Stimulated activated CD4-positive, alpha-beta T cell treated with anti-CD3 and anti-CD28 coated beads, Interleukin-1b, Interleukin-23, amount 100 ng/mL, for 48 hours (primary cell): ENCODE results near the gene ST7.

Source experiments
- DNase-seq: peaks from one replicate; pipeline ENCODE4 v3.0.0-alpha.2; 2020

ST7 gene

GRCh38 chr7:117134411-117134810 is 181.1 kb downstream of the ST7 start:
- DNase-seq: no peak

DNA sequence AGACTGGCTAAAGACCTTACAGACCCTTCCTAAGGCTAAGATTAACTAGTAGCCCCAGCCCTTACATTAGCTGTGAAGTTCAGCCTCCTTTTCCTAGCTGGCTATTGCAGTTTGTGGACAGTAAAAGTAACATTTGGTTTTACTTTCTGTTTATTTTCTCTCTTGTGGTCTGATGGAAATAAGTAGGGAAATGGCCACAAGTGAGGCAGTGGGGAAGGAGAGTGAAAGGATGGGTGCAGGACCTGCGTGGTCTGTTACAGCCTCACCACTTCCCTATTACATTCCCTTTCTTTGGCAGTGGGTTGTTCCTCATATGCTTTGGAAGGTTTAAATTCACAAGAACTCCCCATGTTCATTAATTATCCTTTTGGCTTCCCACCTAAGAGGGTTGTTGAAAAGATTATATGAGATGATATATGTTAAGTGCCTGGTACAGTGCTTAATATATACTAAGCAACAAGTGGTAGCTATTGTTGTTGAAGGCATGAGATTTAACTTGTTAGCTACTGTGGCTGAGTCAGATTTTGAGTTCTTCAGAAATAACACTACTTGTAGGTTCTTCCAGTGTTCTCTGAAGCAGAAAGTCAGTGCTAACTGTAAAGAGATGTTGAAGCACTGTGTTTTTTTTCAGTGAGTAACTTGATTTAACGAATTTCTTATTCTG is 181.7 kb downstream of the ST7 start:
- no peak for DNase-seq

GRCh38 chr7:117135553-117135891 is 182.2 kb downstream of the ST7 start:
- no peak for DNase-seq

DNA sequence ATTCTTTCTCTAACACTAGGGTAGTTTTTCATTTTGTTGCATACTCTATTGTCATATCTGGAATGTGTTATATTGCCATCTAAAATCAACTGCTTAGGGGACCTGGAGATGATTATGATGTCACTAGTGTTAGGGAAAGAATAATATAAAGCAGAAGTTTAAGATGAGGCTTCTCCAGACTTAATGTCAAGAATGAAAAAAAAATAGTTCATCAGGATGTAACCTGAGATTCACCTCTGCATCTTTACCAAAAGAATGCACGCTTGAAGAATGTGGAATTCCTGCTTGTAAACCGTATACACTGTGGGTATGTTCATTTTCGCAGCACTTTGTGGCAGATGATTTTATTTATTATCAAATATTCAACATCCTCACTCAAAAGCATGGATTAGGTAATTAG is 184.6 kb downstream of the ST7 start:
- DNase-seq: no peak

DNA sequence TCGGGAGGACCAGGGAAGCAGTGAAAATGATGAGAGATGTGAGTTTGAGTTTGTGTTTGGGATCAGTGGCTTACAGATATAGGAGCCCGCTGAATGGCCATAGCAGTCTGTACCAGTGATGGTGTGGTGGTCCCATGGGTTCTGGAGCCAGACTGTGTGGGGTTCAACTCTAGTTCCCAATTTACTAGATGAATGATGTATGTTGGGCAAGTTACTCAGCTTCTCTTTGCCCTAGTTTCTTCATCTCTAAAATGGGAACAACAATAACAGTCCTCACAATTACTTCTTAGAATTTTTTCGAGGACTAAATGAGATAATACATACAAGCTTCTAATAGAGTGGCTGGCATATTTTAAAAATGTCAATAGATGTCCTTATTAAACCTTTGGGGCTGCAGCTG is 185.2 kb downstream of the ST7 start:
- no peak for DNase-seq

GRCh38 chr7:117138981-117139380 is 185.7 kb downstream of the ST7 start:
- DNase-seq: no peak

- DNase-seq: no peak
Measured at GRCh38 chr7:117139397-117139984, 186.2 kb downstream of the ST7 start.

- no peak for DNase-seq
Measured at GRCh38 chr7:117140921-117141320, 187.6 kb downstream of the ST7 start.

DNA sequence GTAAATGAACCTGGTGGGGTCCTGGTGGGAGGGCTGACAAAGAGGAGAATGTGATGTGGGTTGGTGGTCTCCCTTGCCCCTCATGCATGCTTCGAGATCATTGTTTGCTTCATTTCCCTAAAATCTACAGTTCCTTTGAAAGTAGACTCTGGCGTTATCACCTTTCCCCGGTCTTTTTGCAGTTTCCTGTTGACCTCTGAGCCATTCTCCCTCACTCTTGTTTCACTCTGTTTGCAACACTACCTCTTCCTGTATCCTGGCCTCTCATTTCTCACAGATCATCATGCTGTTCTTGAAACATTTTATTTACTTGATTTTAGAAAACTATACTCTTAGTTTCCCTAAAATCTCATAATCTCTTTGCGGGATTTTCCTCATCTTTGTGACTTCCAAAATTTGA is 189.8 kb downstream of the ST7 start:
- DNase-seq: no peak

- DNase-seq: no peak
Measured at GRCh38 chr7:117143580-117143979, 190.3 kb downstream of the ST7 start.

GRCh38 chr7:117145333-117145732 is 192.0 kb downstream of the ST7 start:
- no peak for DNase-seq

DNA sequence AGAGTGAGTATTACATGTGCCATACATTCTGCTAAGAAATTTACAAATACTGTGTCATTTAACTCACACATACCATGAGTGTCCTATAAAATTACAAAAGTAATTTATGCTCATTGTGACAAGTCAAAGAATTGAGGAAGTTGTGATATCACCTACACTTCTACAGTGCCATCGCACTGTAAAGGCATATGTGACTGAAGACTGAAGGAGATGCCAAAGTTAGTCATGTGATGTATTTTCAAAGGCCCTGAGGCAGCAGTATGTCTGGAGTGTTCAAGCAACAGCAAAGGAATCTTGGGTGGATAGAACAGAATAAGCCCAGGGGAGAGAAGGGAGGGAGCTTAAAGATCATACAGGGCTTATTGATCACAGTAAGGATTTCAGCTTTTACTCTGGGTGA is 192.8 kb downstream of the ST7 start:
- no peak for DNase-seq

DNA sequence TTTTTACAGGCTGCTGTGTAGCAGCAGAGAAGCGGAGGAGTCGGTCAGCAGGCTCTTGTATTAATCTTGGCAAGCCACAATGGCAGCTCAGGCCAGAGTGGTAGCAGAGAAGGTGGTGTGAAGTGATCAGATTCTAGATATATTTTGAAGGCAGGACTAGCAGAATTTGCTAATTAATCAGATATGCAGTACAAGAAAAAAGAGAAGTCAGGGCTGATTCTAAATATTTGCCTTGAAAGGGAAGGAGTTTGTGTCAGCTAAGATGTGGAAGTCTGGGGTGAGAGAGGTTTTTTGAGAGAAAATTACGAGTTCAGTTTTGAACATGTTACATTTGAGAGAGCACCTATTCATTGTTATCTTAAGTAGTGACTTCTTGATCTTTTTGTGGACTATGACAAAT is 193.2 kb downstream of the ST7 start:
- DNase-seq: no peak

- DNase-seq: no peak
Measured at GRCh38 chr7:117148971-117149370, 195.7 kb downstream of the ST7 start.

GRCh38 chr7:117149692-117150091 is 196.4 kb downstream of the ST7 start:
- no peak for DNase-seq

GRCh38 chr7:117152213-117153007 is 199.1 kb downstream of the ST7 start:
- DNase-seq: no peak

DNA sequence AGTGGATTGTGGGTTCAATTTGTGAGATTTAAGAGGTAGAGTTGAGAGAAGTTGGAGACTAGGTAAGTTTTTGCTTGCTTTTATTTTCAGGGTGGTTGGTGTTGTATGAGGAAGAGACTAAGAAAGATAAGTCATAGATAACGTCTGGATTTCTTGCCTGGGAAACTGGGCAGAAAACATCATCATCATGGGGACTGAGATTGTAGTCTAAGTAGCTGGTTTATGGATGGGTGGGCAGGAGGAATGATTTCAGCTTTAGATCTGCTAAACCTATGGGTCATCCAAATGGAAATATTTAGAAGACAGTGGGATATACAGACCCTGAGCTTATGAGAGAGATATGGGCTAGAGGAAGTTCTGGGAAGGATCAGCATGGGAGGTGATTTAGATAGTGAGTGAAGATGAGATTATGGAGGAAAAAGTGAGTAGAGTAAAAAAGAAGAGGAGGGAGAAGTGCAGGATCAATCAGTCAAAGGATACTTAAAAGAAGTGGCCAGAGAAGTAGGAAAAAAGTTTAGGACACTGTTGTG is 199.8 kb downstream of the ST7 start:
- DNase-seq: no peak

DNA sequence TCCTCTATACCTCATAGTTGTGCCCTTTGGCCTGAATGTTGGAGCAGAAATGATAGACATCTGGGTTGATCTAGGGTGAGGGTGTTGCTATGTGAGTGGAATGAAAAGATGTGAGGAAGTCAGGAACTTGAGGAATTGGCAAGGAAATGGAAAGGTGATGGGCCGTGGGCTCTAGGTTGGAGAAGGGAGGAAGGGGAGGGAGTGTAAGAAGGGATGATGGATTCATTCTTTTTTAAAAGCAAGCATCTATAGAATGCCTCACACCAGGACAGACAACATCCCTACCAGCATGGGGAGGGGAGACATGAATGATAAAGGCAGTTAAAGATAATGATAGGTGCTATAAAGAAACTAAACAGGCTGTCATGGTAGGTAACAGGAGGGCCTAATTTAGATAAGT is 201.4 kb downstream of the ST7 start:
- DNase-seq: no peak

DNA sequence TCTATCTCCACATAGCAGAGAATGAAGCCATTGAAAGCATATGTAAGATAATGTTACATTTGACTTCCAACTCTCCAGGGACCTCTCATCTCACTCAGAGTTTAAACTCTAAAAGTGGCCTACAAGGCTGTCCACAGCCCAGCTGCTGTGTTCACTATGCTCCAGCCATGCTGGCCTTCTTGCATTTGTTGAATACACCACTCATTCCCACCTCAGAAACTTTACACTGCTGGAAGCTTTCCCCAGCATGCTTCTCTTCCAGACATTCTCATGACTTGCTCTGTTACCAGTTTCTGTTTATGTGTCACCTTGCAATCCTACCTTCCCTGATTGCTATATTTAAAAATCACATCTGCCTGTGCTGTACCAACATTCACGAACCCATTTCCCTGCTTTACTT is 202.4 kb downstream of the ST7 start:
- no peak for DNase-seq

- DNase-seq: no peak
Measured at GRCh38 chr7:117157241-117158209, 204.2 kb downstream of the ST7 start.

DNA sequence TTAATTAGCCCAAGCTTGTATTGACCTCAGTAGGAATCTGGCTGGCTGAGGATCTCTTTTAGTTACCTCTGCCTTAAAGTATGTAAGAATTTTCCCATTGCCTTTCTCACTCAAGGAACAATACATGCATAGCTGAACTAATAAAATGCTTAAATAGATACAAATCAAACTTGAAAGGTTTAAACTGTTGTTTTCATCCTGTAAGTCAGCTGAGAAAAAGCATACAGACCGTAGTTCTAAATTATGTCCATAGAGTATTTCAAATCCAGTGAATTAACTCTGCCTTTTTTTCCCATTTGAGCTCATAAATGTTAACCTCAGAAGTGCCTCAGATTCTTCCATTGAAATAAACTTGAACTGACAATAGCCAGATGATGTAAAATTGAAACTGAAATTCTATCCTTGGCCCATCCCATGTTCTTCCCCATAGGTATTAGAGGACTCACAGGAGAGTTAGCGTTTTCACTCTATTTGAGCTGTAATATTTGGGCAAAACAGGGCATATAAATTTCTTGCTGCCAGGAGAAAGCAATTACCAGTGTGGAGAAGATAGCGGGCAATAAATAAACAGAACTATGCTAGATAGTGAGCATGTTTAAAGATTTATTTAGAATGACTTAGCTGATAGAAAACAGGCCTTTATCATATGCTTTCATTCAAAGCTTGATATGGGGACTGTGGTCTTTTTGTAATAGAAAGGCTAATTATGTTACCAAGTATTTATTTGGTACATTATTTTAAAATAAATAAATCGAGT is 205.8 kb downstream of the ST7 start:
- no peak for DNase-seq

- DNase-seq: no peak
Measured at GRCh38 chr7:117163101-117163500, 209.8 kb downstream of the ST7 start.
